Astrocyte (in vitro differentiated cells and primary cell): ENCODE measurements around the gene CHAD.

ENCODE experiments used
- EZH2 ChIP-seq: IDR thresholded peaks from 2 replicates; pipeline ENCODE4 v1.6.1; 2012; ENCODE audit warnings: mild to moderate bottlenecking, low read length, inconsistent platforms; ENCODE audit not compliant: insufficient read depth
- TF ChIP-seq, protein P1 (sequence below): IDR thresholded peaks from 2 replicates; pipeline ENCODE4 v1.5.1; 2011; ENCODE audit warnings: low read depth, mild to moderate bottlenecking, inconsistent platforms, low read length, moderate library complexity; ENCODE audit not compliant: insufficient read depth

DNA sequence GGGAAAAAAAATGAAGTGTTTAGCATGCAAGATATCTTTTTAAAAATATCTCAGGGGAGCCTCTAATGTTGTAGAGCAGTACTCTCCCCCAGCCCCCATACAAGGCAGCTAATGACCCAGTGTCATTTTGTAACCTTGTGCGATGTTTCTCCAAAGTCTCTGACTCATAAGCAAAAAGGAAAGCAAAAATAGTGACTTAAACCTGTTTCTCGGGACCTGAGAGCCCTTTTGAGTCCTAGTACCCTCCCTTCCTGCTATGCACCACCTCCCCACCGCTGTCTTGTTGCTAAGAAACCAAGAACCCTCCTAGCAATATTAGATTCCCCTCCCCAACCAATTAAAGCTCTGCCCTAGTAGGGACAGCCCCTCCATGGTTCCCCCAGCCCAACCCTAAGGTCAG is 42.4 kb upstream of the CHAD start:
- TF ChIP-seq, protein P1, sequence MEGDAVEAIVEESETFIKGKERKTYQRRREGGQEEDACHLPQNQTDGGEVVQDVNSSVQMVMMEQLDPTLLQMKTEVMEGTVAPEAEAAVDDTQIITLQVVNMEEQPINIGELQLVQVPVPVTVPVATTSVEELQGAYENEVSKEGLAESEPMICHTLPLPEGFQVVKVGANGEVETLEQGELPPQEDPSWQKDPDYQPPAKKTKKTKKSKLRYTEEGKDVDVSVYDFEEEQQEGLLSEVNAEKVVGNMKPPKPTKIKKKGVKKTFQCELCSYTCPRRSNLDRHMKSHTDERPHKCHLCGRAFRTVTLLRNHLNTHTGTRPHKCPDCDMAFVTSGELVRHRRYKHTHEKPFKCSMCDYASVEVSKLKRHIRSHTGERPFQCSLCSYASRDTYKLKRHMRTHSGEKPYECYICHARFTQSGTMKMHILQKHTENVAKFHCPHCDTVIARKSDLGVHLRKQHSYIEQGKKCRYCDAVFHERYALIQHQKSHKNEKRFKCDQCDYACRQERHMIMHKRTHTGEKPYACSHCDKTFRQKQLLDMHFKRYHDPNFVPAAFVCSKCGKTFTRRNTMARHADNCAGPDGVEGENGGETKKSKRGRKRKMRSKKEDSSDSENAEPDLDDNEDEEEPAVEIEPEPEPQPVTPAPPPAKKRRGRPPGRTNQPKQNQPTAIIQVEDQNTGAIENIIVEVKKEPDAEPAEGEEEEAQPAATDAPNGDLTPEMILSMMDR = no peak
- no peak for TF ChIP-seq EZH2
